Activated naive CD8-positive, alpha-beta T cell treated with anti-CD3 and anti-CD28 coated beads for 36 hours (primary cell): ENCODE measurements around the gene ANKK1. TPM values are rescaled to one million over a fixed set of nuclear protein-coding genes. Genes with fewer than 3 reads are reported as not detected.

ENCODE experiments used
- DNase-seq: peaks from one replicate; pipeline ENCODE4 v3.0.0; 2021
- H3K27ac Mint-ChIP-seq: one replicate; pipeline ENCODE4 v1.8.0; 2022; ENCODE audit warnings: mild to moderate bottlenecking, moderate library complexity, mixed read lengths
- H3K27me3 Mint-ChIP-seq: one replicate; pipeline ENCODE4 v1.8.0; 2022; ENCODE audit warnings: mild to moderate bottlenecking, mixed read lengths
- H3K36me3 Mint-ChIP-seq: one replicate; pipeline ENCODE4 v1.8.0; 2021; ENCODE audit warnings: mild to moderate bottlenecking, mixed read lengths
- H3K4me1 Mint-ChIP-seq: one replicate; pipeline ENCODE4 v1.8.0; 2021; ENCODE audit warnings: mixed read lengths
- H3K4me3 Mint-ChIP-seq: one replicate; pipeline ENCODE4 v1.8.0; 2022; ENCODE audit warnings: mild to moderate bottlenecking, moderate library complexity, mixed read lengths
- H3K9me3 Mint-ChIP-seq: one replicate; pipeline ENCODE4 v1.8.0; 2022; ENCODE audit warnings: mixed read lengths
- total RNA-seq, 2 experiments: library from RNA; stranded (reverse); gene quantifications; one replicate each; pipeline ENCODE4 v1.2.3, GENCODE V29; 2021

The ANKK1 gene, protein sequence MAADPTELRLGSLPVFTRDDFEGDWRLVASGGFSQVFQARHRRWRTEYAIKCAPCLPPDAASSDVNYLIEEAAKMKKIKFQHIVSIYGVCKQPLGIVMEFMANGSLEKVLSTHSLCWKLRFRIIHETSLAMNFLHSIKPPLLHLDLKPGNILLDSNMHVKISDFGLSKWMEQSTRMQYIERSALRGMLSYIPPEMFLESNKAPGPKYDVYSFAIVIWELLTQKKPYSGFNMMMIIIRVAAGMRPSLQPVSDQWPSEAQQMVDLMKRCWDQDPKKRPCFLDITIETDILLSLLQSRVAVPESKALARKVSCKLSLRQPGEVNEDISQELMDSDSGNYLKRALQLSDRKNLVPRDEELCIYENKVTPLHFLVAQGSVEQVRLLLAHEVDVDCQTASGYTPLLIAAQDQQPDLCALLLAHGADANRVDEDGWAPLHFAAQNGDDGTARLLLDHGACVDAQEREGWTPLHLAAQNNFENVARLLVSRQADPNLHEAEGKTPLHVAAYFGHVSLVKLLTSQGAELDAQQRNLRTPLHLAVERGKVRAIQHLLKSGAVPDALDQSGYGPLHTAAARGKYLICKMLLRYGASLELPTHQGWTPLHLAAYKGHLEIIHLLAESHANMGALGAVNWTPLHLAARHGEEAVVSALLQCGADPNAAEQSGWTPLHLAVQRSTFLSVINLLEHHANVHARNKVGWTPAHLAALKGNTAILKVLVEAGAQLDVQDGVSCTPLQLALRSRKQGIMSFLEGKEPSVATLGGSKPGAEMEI
- under 1 TPM; 0.14 to 0.23 TPM for total RNA-seq

DNA sequence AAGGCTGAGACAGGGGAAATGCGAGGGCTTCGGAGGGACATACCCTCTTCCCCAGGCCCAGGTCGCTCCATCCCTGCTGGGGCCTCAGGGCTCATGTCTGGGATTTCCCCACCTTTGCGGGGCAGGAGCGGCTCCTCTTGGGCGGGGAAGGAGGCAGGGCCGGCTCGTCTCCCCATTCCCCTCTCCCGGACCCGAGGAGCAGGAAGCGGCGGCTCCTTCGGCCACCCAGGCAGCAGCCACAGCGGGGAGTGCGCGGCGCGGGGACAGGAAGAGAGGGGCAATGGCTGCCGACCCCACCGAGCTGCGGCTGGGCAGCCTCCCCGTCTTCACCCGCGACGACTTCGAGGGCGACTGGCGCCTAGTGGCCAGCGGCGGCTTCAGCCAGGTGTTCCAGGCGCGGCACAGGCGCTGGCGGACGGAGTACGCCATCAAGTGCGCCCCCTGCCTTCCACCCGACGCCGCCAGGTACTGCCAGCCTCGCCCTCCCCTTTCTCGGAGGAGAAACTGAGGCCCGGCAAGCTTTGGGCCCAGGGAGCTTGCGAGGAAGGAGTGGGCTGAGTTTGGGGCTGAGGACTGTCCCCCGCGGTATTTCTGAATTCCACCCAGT is at the start of gene ANKK1:
TSS of gene ANKK1 (plus strand) at position 175 of the 607 bp plus-strand sequence. CDS start at position 281, 106 bp downstream.
- DNase-seq: peak; percentile 4
- H3K27ac Mint-ChIP-seq: no peak within 1 kb of the TSS
- no peak within 1 kb of the TSS for H3K4me3 Mint-ChIP-seq
- H3K36me3 Mint-ChIP-seq: peaks cover 2% of the 10 kb centered on the region
- H3K9me3 Mint-ChIP-seq: no peaks in the 10 kb centered on the region
- H3K4me1 Mint-ChIP-seq: no peaks in the 10 kb centered on the region
- no peaks in the 10 kb centered on the region for H3K27me3 Mint-ChIP-seq

DNA sequence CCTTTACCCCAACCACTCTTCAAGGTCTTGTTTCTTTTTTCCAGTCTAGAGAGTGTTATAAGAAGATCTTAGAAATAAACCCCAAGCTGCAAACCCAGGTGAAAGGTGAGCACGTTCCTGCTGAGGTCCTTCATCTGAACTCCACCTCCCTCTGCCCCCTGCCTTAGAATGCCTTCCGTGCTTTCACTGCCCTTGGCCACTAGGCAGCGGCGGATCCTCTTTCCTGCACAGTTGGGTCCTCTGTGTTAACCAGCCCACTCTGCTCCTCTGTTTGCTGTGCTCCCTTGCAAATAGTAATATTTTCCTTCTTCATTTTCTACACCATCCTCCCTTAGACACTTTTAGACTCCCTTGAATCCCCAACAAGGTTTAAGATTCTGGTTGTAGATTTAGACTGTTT is 48.8 kb upstream of the ANKK1 start:
- no peak overlapping the region for H3K27ac Mint-ChIP-seq
- no peak for DNase-seq
- H3K36me3 Mint-ChIP-seq: peaks cover 20% of the 10 kb centered on the region
- no peaks in the 10 kb centered on the region for H3K9me3 Mint-ChIP-seq
- H3K27me3 Mint-ChIP-seq: no peaks in the 10 kb centered on the region
- no peak overlapping the region for H3K4me3 Mint-ChIP-seq
- peaks cover 5% of the 10 kb centered on the region for H3K4me1 Mint-ChIP-seq

DNA sequence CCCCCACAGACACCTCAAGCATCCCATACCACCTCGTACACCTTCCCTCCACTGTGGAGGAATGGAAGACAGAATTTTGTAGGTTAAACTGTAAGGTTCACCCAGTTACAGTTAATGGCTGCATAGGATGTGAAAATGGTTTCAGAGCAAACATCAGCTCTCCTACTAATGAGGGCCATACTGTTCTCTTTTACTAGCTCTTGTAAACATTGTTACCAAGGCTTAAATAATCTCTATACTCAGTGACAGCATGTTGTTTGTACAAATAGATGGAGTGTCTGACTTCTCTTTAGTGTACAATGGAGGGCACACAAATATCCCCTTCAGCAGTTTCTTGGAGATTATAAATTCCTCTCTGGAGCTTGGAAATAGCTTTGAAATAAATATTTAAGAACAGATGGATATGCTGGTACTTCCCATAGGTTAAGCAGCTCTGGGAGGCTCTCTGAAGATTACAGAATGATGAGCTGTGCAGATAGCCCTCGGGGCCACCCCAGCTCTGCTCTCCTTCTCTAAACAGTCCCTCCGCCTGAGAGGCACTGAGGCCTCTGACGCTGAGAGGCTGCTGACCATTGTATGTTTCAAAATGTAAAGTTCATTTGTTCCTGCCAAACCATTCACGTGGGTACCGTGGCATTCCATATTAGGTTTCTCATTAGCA is 47.5 kb upstream of the ANKK1 start:
- Mint-ChIP-seq H3K27me3 (no peaks in the 10 kb centered on the region), H3K4me1 (peaks cover 1% of the 10 kb centered on the region), H3K9me3 (no peaks in the 10 kb centered on the region), H3K36me3 (peaks cover 23% of the 10 kb centered on the region), H3K4me3 (no peak overlapping the region), H3K27ac (no peak overlapping the region)
- no peak for DNase-seq

DNA sequence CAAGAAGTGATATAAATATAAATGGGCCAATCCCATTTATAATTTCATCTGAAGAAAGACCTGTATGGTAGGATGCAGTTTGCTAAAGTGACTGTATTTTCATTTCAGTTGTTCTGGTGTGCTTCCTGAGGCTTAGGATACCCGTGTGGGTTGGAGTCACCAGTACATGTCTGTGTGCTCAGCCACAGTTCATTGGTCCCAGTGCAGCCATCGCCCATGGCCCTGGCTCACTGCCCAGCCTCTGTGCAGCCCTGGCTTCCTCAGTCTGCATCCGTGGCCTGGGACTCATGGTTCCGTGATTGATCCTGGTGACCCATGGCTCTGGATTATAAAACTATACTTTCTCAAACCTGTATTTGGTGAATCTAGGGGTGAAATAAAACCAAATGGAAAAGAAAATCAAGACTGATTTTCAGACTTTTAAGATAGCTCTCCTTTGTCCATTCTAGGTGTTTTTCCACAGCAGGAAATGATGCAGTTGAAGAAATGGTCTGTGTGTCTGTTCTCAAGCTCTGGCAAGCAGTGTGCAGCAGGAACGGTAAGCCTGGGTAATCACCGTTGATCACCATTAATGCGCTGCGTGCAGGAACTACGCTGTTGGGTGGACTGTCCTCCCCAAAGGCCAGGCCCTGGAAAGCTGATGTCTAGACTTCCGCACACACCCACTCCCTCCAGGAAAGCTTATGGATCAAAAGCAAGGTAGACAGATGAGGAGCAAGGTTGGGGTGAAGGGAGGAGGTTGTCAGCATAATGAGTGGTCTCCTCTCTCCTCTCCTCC is 46.0 kb upstream of the ANKK1 start:
- Mint-ChIP-seq H3K27me3 (no peaks in the 10 kb centered on the region), H3K27ac (no peak overlapping the region), H3K4me1 (no peaks in the 10 kb centered on the region), H3K4me3 (no peak overlapping the region), H3K36me3 (peaks cover 17% of the 10 kb centered on the region), H3K9me3 (no peaks in the 10 kb centered on the region)
- no peak for DNase-seq

DNA sequence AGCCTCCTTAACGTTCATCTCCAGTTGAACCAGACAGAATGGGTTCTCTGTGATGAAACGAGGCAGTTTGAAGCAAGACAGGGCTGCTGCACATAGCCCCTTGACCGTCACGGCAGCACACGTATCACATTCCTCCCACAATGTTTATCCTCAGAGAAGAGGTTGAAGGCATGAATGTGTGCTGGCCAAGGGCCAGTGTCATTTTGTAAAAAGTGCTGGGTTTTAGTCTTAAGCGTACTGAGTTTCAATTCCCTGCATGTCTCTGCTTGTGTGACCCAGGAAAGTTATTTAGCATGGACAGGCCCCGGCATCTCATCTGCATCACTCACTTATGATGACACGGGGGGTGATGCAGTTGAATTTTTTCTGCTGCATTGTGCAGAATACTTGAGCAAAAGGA is 41.6 kb upstream of the ANKK1 start:
- no peak for DNase-seq
- Mint-ChIP-seq H3K9me3 (no peaks in the 10 kb centered on the region), H3K27me3 (no peaks in the 10 kb centered on the region), H3K27ac (no peak overlapping the region), H3K4me1 (no peaks in the 10 kb centered on the region), H3K36me3 (peaks cover 19% of the 10 kb centered on the region), H3K4me3 (no peak overlapping the region)

DNA sequence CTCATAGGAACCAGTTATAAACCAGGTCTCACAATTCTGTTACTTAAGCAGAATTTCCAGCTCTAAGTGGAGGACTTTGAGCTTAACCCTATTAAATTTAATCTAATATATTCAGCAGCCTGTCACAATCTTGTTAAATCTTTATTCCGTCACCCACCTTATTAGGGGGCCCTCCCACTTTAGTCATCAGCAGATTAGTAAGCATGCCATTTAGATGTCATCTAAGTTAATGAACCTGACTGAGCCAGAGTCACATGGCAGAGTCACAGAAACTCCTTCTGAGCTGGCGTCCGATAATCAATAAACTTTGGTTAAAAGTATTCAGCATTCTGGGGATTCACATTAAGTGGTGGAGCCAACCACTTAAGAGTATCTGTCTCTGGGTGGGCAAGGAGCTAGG is 38.1 kb upstream of the ANKK1 start:
- H3K4me3 Mint-ChIP-seq: no peak overlapping the region
- peaks cover 6% of the 10 kb centered on the region for H3K9me3 Mint-ChIP-seq
- DNase-seq: no peak
- H3K36me3 Mint-ChIP-seq: peaks cover 45% of the 10 kb centered on the region
- H3K27me3 Mint-ChIP-seq: no peaks in the 10 kb centered on the region
- H3K4me1 Mint-ChIP-seq: no peaks in the 10 kb centered on the region
- H3K27ac Mint-ChIP-seq: no peak overlapping the region

DNA sequence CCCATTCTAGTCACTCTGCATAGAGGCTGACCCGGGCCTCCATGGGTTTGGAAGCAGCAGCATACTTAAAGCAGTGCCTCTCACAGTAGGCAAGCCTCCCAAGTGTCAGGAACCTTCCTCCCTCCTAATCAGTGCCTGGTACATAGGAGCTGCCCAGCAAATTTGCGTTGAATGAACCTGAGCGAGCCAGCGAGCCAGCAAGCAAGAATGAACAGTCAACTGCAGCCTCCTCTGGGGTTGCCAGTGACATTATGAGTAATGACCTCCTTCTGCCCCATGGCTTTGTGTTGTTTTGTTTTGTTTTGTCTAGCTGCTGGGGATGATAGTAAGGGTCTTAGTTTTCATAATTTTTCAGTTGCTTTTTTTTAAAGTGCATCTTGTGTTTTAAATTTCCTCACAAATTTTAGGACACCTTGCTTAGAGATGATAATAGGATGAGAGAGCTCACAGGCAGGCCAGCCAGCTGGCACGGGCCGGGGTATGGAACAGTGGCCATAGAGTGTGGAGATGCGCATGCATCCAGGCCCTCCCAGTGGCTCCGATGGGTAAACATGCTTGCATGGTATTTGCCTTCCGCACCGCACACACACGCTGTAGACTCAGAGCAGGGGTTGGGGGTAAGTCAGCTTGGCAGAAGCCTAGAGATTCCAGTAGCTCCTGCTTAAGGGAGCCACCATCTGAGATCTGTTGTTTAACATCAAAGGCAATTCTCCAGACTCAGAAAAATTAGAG is 37.1 kb upstream of the ANKK1 start:
- H3K36me3 Mint-ChIP-seq: peaks cover 53% of the 10 kb centered on the region
- H3K4me3 Mint-ChIP-seq: no peak overlapping the region
- no peak overlapping the region for H3K27ac Mint-ChIP-seq
- H3K27me3 Mint-ChIP-seq: no peaks in the 10 kb centered on the region
- peaks cover 15% of the 10 kb centered on the region for H3K9me3 Mint-ChIP-seq
- H3K4me1 Mint-ChIP-seq: no peaks in the 10 kb centered on the region
- DNase-seq: no peak

DNA sequence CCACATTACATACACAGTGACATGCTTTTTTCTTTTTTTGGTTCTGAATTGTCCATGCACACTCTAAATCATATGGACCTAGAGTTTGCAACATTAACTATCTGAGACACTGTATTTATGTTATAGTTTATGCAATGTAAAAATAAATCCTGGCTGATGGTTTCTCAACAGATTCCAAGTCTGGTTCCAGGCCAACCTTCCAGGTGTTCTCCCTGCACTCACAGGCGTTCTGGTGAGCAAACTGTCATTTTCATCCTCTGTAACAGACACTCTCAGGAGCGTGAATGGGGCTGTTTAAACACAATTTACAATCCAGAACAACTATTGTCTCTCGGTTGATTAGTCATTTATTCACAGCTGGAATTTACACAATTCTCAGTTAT is 36.5 kb upstream of the ANKK1 start:
- Mint-ChIP-seq H3K4me3 (no peak overlapping the region), H3K4me1 (no peaks in the 10 kb centered on the region), H3K9me3 (peaks cover 21% of the 10 kb centered on the region), H3K36me3 (peaks cover 59% of the 10 kb centered on the region), H3K27ac (no peak overlapping the region), H3K27me3 (no peaks in the 10 kb centered on the region)
- no peak for DNase-seq

DNA sequence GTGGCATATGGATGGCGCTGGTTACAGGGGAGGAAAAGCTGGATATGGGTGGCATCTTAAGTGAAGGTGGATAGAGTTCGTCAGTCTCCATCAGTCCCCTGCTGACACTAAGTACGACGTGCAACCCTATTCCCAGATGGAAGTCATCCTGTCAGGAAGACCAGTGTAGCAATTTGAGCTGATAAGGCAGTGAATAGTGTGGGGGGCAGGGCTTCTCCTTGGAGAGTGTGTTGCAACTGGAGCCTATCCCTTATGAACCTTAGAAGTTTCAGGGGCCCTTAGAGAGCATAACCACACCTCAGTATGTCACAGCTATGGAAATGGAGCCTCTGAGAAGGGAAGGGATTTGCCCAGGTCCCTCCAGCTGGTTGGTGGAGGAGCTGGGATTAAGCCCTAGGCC is 36.1 kb upstream of the ANKK1 start:
- no peak overlapping the region for H3K4me3 Mint-ChIP-seq
- no peak for DNase-seq
- H3K36me3 Mint-ChIP-seq: peaks cover 61% of the 10 kb centered on the region
- no peaks in the 10 kb centered on the region for H3K27me3 Mint-ChIP-seq
- no peaks in the 10 kb centered on the region for H3K4me1 Mint-ChIP-seq
- H3K9me3 Mint-ChIP-seq: peaks cover 22% of the 10 kb centered on the region
- H3K27ac Mint-ChIP-seq: no peak overlapping the region

DNA sequence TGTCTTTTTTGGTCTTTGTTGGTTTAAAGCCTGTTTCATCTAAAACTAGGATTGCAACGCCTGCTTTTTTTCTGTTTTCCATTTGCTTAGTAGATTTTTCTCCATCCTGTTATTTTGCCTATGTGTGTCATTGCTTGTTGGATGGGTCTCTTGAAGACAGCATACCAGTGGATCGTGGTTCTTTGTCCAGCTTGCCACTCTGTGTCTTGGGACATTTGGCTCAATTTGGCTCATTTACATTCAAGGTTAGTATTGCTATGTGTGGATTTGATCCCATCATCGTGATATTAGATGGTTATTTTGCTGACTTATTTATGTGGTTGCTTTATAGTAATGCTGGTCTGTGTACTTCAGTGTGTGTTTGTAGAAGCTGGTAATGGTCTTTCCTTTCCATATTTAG is 31.4 kb upstream of the ANKK1 start:
- DNase-seq: no peak
- H3K4me1 Mint-ChIP-seq: no peaks in the 10 kb centered on the region
- no peak overlapping the region for H3K4me3 Mint-ChIP-seq
- peaks cover 74% of the 10 kb centered on the region for H3K36me3 Mint-ChIP-seq
- peaks cover 29% of the 10 kb centered on the region for H3K9me3 Mint-ChIP-seq
- H3K27ac Mint-ChIP-seq: no peak overlapping the region
- no peaks in the 10 kb centered on the region for H3K27me3 Mint-ChIP-seq

DNA sequence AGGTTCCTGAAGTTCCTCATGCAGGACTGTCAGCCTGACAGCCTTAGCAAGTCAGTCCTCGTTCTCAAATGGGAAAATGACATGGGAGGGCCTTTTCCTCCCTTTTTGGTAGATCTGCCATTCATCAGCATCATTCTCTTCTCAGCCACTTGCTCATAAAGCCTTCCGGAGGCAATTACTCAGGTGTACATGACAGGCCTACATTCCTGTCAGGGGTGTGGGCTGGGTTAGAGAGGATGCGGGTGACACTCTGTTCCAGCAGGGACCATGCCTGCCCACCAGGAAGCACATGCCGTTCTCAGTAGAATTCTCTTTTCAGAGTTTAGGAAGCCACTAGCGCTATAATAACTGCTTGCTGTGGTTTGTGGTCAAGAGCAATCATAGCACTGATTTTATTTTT is 24.2 kb upstream of the ANKK1 start:
- Mint-ChIP-seq H3K4me3 (no peak overlapping the region), H3K27me3 (no peaks in the 10 kb centered on the region), H3K27ac (no peak overlapping the region), H3K4me1 (peaks cover 29% of the 10 kb centered on the region), H3K36me3 (peaks cover 15% of the 10 kb centered on the region), H3K9me3 (no peaks in the 10 kb centered on the region)
- DNase-seq: no peak

DNA sequence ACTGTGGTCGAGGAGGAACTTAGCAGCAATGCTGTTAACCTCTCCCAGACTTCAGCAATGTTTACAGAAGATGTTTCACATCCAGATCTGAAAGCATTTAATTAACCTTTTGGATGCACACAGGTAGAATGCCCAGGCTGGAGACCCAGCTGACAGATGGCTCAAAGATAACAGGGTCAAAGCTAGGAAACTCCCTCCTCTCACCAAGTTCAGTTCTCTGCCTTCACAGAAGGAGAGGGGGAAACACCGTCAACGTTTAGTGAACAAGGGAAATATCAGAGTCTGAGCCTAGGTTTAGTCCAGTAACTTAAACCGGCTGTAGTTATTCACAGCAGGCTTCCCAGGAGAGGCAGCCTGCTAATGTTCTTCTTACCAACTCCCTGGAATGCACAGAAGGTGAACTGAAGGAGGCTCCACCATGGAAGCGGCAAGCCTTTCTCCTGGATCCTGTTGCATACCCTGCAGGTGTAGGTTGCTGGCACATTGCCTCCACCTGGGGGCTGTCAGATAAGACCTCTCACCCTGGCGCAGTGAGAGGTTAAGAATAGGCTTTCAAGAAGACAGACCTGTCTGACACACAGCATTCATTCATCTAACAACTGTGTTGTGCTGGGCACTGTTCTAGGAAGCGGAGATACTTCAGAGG is 23.5 kb upstream of the ANKK1 start:
- peaks cover 29% of the 10 kb centered on the region for H3K4me1 Mint-ChIP-seq
- no peak for DNase-seq
- no peak overlapping the region for H3K27ac Mint-ChIP-seq
- no peaks in the 10 kb centered on the region for H3K9me3 Mint-ChIP-seq
- H3K27me3 Mint-ChIP-seq: no peaks in the 10 kb centered on the region
- H3K36me3 Mint-ChIP-seq: peaks cover 13% of the 10 kb centered on the region
- H3K4me3 Mint-ChIP-seq: no peak overlapping the region

DNA sequence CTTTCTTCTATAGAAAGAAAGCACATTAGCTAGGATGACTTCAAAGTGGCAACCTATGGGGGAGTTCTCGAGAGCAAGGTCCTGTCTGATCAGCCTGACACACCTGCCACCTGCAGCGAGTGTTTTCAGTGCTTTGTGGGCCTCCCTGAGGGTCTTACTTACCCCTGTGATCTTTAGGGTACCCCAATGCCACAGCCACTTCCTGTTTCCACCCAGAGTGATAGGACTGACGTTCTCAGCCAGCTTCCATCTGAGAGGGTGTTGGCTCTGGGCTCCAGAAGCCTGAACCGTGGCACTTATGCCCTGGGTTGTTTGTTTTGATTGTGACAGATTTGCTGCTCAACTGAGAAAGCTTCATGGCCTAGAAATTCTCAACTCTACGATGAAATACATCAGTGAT is 21.7 kb upstream of the ANKK1 start:
- no peak for DNase-seq
- no peak overlapping the region for H3K4me3 Mint-ChIP-seq

More for the DNA sequence above, 21.7 kb upstream of the ANKK1 start:
- Mint-ChIP-seq H3K36me3 (peaks cover 5% of the 10 kb centered on the region), H3K27me3 (no peaks in the 10 kb centered on the region), H3K4me1 (peaks cover 29% of the 10 kb centered on the region), H3K27ac (peak overlapping the region; percentile 56), H3K9me3 (no peaks in the 10 kb centered on the region)
